HG03460 (cell line): ENCODE data around the gene KRTAP5-6.
"Not testable (repeated sequence)": the region's sequence is repeated elsewhere in the genome, so short reads cannot be mapped to it uniquely, and the experiment has no call there.

Experiments used
- ATAC-seq: cut with Tn5 transposase; IDR thresholded peaks from one replicate; pipeline ENCODE4 v1.9.1; 2021; ENCODE audit not compliant: unreplicated experiment

KRTAP5-6 gene

DNA sequence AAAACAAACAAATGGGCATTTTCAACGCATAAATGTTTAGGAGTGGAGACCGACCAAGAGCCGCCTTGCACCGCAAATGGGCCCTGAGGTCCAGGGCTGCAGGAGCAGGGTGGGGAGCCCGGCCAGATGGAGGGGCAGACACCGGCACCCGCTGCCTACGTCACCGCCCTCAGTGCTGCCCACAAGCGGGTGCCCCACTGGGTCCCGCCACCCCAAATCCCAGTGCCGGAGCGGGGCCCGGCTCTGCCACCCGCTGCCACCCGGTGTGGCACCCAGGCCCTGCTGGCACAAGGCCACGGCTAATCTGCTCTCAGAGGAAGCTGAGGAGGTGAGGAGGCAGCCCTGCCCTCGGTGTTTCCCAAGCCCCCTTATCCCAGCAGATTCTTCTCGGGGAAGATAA, 13.8 kb upstream of the KRTAP5-6 start:
- not testable (repeated sequence) for ATAC-seq

DNA sequence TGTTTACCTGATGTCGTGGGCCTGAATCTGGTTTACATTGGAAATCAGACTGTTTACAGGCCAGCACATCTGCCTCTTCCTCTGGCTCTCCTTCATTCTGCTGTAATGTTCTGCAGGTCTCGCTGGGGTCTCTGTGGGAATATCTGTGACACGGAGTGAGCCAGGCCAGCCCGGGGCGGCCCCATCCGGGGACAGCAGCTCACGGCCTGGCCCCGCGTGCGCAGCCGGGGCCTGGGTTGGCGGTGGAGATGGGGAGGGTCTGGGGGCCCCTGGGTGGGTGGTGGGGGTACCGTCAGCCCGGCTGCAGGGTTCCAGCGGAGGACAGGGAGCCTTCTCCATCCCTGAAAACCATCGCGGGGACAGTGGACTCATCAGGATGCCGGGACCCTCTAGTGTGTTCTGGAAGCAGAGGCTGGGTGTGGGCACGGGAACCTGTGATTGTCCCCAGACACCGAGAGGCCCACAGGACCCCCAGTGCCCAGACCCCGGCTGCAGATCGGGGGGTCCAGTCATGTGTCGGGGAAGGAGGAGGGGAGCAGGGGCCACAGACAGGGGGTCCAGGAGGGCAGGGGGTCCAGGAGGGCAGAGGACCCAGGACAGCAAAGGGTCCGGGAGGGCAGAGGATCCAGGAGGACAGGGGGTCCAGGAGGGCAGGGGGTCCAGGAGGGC, 13.0 kb upstream of the KRTAP5-6 start:
- not testable (repeated sequence) for ATAC-seq

DNA sequence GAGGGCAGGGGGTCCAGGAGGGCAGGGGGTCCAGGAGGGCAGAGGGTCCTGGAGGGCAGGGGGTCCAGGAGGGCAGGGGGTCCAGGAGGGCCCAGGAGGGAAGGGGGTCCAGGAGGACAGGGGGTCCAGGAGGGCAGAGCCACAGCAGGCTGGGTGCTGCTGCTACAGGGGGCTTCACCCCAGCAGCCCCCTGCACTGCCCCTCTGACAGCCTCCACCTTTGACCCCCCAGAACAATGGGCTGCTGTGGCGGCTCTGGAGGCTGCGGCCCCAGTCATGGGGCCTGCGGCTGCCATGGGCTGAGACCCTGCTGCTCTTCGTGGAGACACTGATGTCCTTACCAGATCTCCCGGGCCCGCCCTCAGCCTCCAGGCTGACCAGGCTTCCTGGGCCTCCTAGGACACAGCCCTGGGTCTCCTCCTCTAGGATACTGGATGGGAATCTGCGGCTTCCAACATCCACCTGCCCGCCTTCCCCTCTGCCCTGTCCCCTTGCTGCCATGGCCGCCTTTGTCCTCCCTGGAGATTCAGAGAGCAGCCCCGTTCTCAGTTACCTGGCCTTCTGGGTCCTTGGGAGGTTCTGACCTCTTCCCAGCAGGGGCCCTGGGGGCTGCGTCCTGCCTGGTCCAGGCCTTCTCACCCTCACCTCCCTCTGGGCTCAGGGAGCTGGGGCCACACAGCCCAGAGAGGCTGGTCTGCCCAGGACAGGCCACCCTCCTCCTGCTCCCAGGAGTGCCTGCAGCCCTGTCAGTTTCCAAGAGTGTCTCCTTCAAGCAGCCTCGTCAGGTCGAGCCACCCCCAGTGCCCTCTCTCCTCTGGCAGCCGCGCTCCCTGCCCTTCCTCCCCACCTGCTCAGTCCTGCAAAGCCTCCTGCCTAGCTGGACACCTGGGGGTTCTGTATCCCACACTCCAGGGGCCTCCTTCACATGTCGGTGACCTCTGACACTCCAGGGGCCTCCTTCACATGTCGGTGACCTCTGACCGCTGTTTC, 11.8 kb upstream of the KRTAP5-6 start:
- not testable (repeated sequence) for ATAC-seq

DNA sequence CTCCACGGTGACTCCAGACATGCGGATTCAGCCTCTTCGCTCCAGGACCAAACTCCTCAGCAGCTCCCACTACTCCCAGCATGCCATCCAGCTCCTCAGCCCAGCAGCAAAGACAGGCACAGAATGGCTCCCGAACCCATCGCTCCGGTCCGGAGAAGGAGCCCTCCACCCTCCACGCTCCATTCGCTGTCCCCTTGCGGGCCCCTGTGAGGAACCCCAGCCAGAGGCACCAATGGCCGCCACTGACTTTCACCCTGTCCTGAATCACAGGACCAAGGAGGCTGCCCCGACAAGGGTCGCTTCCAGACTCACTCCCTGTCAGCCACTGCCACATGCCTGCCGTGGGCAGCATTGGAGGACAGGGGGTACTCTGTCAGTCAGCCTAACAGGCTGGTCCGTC, 10.8 kb upstream of the KRTAP5-6 start:
- ATAC-seq: not testable (repeated sequence)

DNA sequence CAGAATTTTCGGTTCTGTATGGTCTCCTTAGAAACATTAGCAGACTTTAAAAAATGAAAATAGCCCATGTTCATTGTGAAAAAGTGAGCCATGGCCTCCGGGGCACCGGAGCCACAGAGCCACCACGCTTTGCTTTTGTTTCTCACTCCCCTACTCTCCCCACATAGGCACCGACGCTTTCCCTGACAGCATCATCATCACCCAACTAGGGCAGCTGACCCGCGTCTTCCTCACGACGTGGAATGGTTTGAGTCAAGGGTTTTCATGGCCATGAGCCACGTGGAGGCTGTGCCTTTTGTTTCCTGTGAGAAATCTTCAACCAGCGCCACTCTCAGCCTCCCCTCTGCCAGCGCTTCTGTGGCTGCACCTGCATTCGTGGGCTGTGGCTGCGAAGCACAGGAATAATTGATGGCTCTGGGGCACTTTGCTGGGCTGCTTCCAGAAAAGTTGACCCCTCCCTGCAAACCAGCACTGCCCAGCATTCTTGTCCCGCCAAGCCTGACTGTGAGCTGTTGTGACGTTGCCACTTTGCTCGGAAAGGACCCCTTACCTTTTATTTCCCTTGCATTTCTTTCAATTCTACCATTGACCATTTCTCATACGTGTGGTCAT, 8.6 kb upstream of the KRTAP5-6 start:
- not testable (repeated sequence) for ATAC-seq

DNA sequence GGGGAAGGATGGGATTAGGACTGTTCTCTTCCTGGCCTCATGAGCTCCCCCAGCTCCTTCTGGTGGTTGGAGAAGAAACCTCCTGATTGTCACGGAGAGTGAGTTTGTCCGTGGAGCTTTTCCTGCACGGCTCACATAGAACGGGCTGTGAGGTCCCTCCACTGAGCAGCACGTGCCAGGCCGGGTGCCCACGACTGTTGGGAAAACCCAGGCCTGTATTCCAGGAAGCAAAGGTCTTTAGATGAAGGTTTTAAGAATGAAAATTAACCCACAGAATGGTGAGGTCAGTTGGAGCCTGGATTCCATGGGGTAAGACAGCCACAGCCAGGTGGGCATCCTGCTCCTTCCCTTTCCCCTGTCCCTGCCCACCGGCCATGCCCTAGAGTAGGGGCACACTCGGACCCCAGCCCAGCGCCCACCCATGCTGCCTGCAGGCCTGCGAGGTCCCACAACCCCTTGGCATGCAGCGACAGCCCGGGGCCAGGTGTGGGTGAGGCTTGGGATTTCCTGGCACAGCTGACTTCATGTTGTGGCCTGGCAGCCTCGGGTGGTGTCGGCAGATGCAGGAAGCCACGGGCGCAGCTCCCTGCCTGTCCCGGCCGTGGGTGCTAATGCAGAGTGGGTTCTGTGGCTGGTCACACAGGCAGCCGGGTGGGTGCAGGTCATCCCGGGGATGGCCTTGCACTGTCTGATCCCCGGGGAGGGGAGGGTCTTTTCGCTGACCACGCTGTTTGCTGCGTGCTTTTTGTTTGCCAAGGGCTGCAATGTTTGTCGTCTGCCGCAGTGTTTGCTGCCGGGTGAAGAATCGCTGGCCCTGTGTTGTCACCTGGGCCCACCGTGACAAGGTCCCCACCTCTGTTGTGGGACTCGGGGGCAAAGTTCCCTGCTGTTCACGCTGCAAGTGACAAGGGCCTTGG, 7.5 kb upstream of the KRTAP5-6 start:
- ATAC-seq: not testable (repeated sequence)

DNA sequence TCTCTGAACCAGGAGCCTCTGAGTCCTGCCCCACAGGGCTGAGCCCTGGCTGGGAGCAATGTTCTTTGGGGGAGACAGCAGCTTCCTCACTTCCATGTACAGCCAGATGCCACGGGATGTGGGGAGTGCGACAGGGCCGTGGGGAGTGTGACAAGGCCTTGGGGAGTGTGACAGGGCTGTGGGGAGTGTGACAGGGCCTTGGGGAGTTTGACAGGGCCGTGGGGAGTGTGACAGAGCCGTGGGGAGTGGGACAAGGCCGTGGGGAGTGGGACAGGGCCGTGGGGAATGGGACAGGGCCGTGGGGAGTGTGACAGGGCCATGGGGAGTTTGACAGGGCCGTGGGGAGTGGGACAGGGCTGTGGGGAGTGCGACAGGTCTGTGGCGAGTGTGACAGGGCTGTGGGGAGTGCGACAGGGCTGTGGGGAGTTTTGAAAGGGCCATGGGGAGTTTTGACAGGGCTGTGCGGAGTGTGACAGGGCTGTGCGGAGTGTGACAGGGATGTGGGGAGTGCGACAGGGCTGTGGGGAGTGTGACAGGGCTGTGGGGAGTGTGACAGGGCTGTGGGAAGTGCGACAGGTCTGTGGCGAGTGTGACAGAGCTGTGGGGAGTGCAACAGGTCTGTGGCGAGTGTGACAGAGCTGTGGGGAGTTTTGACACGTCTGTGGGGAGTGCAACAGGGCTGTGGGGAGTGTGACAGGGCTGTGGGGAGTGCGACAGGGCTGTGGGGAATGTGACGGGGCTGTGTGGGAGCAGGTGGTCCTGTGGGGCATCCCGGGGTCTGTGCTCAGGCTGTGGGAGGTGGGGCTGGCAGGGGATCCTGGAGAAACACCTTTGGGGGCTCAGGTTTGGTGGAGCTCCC, 6.6 kb upstream of the KRTAP5-6 start:
- no peak for ATAC-seq

DNA sequence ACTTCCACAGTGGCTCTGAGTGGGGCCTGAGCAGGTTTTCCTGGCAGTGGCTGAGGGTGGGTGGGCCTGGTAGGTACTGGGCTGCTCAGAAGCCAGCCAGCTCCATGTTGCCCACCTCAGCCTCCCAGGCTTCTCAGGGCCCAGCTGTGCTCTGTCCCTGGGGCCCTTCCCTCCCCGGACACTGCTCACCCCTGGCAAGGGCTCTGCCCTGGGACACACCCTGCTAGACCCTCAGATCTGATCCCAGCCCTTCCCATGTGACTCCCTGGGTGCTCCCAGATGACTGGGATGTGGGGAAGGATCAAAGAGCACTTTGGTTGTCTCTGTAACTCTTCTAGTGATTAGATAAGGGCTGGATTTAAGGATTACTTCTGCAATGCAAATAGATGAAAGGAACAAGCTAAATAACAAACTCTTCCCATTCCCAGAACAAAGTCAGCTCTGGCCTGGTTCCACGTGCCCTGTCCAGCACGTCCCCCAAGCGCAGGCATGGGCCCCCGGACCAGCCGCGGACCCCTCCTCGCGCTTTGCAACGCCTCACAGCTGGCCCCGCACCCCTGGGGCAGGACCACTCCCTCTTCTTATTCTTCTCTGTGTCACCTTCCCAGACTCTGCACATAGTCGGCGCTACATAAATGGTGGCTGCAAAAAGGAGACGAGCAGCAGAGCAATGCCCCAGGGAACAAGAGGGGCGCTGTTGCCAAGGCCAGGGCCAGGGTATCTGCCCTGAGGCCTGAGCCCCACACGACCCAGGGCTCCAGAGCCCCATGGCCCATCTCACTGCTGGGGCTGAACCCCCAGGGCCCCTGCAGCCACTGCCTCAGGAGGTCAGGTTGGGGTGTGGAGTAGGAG, 5.7 kb upstream of the KRTAP5-6 start:
- ATAC-seq: no peak

DNA sequence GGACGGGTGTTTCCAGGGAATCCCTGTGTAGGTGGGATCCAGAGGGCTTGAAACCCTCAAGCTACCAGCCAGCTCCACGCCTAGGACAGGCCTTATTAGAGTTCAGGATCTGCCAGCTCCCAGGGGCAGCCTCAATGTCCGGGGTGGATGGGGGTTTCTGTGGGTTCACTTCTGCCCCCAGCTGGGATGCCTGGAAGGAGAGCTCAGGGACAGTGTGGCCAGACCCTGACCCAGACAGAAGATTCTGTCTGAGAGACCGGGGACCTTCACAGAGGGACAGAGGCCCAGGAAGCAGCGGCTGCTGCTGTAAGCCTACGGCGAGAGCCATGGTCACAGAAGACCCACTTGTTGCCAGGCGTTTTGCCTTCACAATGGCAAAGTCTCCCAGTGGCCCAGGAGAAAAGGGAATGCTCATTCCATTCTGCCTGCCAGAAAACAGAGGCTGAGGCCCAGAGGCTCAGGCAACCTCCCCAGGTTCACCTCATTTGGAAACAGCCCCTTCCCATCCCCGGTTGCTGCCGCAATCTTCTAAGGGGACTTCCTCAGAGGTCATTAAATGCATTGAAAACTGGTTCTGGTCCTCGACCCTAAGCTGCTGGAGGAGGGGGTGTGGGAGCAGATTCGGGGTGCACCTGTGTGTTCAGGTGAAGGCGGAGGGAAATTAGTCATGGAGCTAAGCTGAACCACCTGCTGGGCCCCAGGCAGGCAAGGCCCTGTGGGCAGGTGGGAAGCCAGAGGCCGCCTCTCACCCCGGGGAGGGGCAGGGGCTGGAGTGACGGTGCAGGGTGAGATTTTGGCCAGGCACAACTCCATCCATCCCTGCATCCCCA, 4.9 kb upstream of the KRTAP5-6 start:
- ATAC-seq: no peak

DNA sequence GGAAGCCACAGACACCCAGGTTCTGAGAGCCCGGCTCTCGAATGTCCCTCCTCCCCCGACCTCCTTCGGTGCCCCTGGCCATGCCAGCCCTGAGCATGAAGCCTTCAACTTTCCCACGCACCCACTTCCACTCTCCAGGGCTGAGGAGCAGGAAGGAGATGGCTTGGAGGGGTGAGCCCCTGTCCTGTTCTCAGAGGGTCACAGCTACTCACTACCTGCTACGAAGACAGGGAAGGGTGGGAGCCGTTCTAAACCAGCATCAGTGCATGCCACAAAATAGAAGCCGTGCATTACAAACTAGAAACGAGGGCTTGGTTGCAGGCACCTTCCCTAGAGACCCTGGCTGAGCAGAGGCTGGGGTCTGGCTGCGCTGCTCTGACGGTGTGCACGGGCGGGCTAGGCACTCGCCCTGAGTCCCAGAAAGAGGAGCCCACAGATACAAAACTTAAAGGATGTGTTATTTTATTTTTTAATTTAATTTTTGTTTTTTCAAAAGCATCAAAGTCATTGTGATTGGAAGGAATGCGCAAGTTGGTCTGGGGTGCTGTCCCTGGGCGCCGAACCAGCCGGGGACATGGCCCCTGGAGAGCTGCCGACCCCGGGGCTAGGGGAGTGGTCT, 4.2 kb upstream of the KRTAP5-6 start:
- ATAC-seq: no peak

DNA sequence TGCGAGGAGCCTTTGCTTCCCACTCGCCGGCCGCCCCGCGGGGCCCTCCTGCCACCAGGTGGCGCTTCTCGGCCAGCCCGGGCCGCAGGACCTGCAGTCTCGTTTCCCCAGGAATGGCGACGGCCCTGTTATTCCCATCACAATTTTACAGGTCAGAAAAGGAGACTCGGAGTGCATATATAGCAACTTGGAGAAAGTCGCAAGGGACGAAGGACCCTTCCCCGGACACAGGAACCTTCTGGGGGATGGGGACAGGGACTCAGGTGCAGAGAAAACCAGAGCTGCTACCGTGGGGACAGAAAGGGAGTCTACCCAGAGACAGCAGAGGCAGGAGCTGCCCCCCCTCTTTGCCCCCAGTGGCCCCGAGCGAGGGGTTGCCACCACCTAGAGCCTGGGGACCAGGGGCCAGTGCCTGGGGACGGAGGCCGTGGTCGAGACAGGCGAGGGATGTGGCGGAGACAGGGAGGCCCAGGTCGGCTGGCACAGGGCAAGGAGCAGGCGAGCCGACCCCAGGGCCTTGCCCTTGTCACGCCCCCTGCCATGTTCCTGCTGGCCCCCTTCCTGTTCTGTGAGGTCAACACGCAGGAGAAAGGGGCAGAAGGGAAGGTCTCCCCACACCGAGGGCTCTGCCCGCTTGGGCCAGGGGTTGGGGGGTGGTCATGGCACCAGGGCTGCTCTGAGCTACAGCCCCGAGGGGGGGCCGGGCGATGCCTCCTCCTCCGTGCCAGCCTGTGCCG, 3.5 kb upstream of the KRTAP5-6 start:
- ATAC-seq: peak; percentile 10

DNA sequence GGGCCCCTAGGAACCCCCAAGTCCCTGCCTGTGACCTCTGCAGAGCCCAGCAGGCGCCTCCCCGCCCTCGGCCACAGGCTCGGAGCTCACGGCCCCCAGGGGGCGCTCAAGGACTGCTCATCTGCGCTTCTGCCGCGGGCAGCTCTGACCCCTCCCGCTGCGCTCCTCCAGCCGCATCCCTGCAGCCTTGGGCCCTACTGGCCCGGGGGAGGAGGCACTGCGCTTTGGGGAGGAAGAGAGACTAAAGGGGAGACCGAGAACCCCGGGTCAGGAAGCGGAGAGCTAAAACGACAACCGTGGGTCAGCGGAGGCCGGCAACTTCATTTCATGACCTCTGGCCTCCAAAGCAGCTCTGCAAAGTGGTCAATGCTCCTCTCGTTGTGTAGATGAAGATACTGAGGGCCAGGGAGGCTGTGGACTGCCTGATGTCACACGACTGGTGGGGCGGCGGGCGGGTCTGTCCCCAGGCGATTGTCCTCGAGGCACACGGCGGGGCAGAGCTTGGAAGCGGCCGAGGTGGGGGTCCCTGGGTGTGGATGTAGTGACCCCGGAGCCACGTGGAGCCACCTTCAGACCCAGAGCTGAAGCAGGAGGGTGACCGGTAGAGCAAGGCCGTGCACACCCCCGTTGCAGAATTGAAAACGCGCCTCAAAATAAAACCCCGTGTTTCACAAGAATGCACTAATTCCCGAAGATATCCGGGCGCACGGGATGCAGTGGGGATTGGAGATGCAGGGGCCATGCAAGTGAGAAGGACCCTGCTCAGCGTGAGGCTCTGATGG, 2.7 kb upstream of the KRTAP5-6 start:
- ATAC-seq: peak; percentile 74

DNA sequence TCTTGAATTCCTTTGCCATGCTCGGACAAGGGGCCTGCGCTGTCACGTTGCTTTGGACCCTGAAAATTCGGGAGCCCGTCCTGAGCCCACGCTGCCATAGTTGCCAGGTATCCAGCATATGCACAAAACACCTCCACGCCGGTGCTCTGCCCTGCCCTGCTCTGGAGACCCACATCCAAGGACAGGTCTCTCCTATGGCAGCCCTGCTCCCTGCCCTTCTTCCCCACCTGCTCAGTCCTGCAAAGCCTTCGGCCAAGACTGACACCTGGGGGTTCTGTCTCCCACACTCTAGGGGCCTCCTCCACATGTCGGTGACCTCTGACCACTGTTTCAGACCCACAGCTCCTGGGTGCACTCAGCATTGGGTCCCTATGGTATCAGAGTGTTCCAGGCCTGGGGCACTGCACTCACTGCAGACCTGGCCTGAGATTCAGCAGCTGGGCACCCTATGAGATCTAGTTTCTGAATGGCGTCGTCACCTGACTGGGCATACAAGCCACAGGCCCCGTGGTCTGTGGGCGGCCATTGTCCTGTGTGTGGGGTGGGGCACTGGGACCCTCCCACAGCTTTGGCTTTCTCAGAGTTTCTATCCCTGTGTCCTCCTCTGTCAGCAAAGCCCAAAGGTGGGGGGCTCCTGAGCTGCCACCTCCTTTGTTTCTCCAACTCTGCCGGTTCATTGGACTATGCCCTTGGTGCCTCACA, 2.0 kb upstream of the KRTAP5-6 start:
- no peak for ATAC-seq

DNA sequence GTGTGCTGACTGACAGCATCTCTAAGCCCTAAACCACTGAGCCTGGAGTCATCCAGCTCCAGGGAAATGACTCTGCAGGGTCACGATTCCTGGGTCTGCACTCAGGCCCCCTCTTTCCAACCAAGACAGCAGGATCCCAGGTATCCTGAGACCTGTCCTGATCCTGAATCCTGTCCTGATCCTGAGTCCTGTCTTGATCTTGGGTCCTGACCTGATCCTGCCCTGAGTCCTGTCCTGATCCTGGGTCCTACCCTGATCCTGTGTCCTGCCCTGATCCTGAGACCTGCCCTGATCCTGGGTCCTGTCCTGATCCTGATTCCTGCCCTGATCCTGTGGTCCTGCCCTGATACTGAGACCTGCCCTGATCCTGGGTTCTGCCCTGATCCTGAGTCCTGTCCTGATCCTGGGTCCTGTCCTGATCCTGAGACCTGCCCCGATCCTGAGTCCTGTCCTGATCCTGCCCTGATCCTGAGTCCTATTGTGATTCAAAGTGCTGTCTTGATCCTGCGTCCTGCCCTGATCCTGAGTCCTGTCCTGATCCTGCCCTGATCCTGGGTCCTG, 1.4 kb upstream of the KRTAP5-6 start:
- ATAC-seq: no peak

DNA sequence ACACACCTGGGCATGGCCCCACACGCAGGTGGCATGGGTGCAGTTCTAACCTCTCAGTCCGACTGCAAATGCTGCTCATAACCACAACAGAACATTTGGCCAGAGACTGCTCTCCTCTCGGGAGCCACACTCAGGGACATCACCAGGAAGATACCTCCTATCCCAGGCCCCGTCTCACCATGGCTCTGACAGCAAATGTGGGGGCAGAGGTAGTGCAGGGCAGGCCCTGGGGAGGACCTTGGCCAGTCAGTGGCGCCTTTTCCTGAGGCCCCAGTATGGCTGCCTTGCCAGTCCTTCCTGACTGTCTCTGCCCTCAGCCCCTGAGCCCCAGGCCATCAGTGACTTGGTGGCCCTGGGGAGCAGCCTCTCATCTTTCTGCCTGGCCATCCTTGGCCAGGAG, 2.8 kb downstream of the KRTAP5-6 start:
- ATAC-seq: no peak
